KMS-11 (cell line): ENCODE results near the gene ERLIN1.

ENCODE experiments used
- H2AFZ ChIP-seq: fragments of 200-600 bp; sonication (generic); 2 replicates; pipeline ENCODE4 v1.6.1; 2016; ENCODE audit warnings: antibody characterized with exemption, mixed run types, low read depth
- H3K27ac ChIP-seq: fragments of 200-600 bp; sonication (generic); 2 replicates; pipeline ENCODE4 v1.6.1; 2016; ENCODE audit warnings: mild to moderate bottlenecking, mixed run types
- H3K27me3 ChIP-seq: fragments of 200-600 bp; sonication (generic); 2 replicates; pipeline ENCODE4 v1.6.1; 2017; ENCODE audit warnings: mild to moderate bottlenecking, low read depth, mixed run types, moderate library complexity; ENCODE audit not compliant: insufficient read depth
- H3K36me3 ChIP-seq: fragments of 200-600 bp; sonication (generic); 2 replicates; pipeline ENCODE4 v1.6.1; 2017; ENCODE audit warnings: mild to moderate bottlenecking, mixed run types; ENCODE audit not compliant: insufficient read depth
- H3K4me1 ChIP-seq: fragments of 200-600 bp; sonication (generic); 2 replicates; pipeline ENCODE4 v1.6.1; 2016; ENCODE audit warnings: mild to moderate bottlenecking, low read depth, mixed run types; ENCODE audit not compliant: poor library complexity, severe bottlenecking
- H3K4me2 ChIP-seq: fragments of 200-600 bp; sonication (generic); 2 replicates; pipeline ENCODE4 v1.7.0; 2016; ENCODE audit warnings: mild to moderate bottlenecking, mixed run types
- H3K4me3 ChIP-seq: fragments of 200-600 bp; sonication (generic); IDR thresholded peaks from 2 replicates; pipeline ENCODE4 v1.6.1; 2017; ENCODE audit warnings: low read depth, low read length, mixed read lengths; ENCODE audit not compliant: insufficient read depth
- H3K79me2 ChIP-seq: fragments of 200-600 bp; sonication (generic); 2 replicates; pipeline ENCODE4 v1.6.1; 2016; ENCODE audit warnings: low read depth, mixed run types; ENCODE audit not compliant: insufficient read depth
- H3K9ac ChIP-seq: fragments of 200-600 bp; sonication (generic); 2 replicates; pipeline ENCODE4 v1.6.1; 2016; ENCODE audit warnings: mild to moderate bottlenecking, mixed run types
- H4K20me1 ChIP-seq: fragments of 200-600 bp; sonication (generic); 2 replicates; pipeline ENCODE4 v1.6.1; 2016; ENCODE audit warnings: mild to moderate bottlenecking, mixed run types; ENCODE audit not compliant: insufficient read depth
- TF ChIP-seq, protein P1 (sequence below): fragments of 200-600 bp; sonication (generic); conservative IDR thresholded peaks from 2 replicates; pipeline ENCODE4 v1.6.1; 2017; ENCODE audit warnings: low read depth, mild to moderate bottlenecking, antibody characterized with exemption, low read length, moderate library complexity, mixed read lengths

The ERLIN1 gene

DNA sequence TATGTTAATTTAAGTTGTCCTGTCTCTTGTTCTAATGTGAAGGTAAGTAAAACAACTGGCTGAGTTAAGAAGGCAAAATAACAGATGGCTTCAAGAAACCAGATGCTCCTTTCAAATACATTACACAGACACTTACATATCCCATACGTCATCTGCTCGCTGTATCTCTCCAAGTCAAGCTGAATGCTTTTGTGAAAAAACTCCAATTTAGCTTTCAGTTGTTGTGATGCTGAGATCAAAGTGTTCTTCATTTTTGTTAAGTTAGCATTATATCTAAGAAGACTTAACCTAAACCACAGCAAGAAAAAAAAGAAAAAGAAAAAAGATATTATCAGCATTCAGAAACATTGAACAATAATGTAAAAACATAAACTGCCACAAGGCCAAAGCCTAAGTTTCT lies 18.5 kb upstream of the ERLIN1 start:
- TF ChIP-seq, protein P1, sequence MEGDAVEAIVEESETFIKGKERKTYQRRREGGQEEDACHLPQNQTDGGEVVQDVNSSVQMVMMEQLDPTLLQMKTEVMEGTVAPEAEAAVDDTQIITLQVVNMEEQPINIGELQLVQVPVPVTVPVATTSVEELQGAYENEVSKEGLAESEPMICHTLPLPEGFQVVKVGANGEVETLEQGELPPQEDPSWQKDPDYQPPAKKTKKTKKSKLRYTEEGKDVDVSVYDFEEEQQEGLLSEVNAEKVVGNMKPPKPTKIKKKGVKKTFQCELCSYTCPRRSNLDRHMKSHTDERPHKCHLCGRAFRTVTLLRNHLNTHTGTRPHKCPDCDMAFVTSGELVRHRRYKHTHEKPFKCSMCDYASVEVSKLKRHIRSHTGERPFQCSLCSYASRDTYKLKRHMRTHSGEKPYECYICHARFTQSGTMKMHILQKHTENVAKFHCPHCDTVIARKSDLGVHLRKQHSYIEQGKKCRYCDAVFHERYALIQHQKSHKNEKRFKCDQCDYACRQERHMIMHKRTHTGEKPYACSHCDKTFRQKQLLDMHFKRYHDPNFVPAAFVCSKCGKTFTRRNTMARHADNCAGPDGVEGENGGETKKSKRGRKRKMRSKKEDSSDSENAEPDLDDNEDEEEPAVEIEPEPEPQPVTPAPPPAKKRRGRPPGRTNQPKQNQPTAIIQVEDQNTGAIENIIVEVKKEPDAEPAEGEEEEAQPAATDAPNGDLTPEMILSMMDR, result no peak
- no peaks in the 10 kb centered on the region; the same call in 1 of the 2 replicates for H3K36me3 ChIP-seq
- no peak overlapping the region for H3K9ac ChIP-seq
- H3K27ac ChIP-seq, result no peak overlapping the region
- no peaks in the 10 kb centered on the region for H4K20me1 ChIP-seq
- H3K4me3 ChIP-seq, result no peak overlapping the region
- H3K4me1 ChIP-seq, result no peaks in the 10 kb centered on the region
- H2AFZ ChIP-seq, result no peak overlapping the region
- no peaks in the 10 kb centered on the region for H3K79me2 ChIP-seq
- H3K27me3 ChIP-seq, result no peaks in the 10 kb centered on the region
- H3K4me2 ChIP-seq, result no peak overlapping the region

DNA sequence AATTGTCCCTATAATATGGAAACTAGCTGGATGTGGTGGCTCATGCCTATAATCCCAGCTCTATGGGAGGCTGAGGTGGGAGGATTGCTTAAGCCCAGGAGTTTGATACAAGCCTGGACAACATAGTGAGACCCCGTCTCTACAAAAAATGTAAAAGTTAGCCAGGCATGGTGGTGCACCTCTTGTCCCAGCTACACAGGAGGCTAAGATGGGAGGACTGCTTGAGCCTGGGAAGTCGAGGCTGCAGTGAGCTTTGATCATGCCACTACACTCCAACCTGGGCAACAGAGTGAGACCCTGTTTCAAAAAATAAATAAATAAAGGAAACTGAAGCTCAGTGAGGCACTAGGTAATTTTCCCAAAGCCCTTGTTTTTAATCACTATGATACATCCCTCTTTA lies 15.7 kb upstream of the ERLIN1 start:
- Histone ChIP-seq H3K27ac (no peak overlapping the region), H3K4me1 (no peaks in the 10 kb centered on the region), H2AFZ (no peak overlapping the region), H3K4me3 (no peak overlapping the region), H4K20me1 (no peaks in the 10 kb centered on the region), H3K36me3 (no peaks in the 10 kb centered on the region; the same call in 1 of the 2 replicates), H3K27me3 (no peaks in the 10 kb centered on the region), H3K79me2 (no peaks in the 10 kb centered on the region), H3K9ac (no peak overlapping the region), H3K4me2 (no peak overlapping the region)
- TF ChIP-seq, protein P1, result no peak

DNA sequence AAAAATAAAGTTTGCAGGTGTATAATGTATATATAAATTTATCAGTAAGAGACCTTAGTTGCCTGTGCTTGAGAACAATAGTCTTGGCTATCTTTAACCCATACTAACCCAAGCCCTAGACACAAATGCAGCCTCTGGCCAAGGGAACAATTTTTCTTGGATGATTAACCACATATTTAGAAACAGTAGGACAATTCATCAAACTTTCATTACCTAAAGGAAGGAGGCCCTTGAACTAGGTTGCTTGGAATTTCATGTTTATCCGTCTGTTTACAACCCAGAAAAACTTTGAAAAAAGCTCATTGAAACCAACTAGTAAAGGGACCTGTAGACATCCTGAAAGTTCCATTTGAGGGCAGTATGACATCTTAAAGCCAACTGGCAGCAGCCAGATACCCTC lies 8.9 kb upstream of the ERLIN1 start:
- Histone ChIP-seq H3K27me3 (no peaks in the 10 kb centered on the region), H3K36me3 (no peaks in the 10 kb centered on the region), H3K79me2 (no peaks in the 10 kb centered on the region), H3K4me1 (peaks cover 9% of the 10 kb centered on the region), H3K4me3 (no peak overlapping the region), H3K9ac (no peak overlapping the region), H3K27ac (no peak overlapping the region), H2AFZ (no peak overlapping the region), H4K20me1 (no peaks in the 10 kb centered on the region), H3K4me2 (no peak overlapping the region)
- TF ChIP-seq, protein P1, result no peak

DNA sequence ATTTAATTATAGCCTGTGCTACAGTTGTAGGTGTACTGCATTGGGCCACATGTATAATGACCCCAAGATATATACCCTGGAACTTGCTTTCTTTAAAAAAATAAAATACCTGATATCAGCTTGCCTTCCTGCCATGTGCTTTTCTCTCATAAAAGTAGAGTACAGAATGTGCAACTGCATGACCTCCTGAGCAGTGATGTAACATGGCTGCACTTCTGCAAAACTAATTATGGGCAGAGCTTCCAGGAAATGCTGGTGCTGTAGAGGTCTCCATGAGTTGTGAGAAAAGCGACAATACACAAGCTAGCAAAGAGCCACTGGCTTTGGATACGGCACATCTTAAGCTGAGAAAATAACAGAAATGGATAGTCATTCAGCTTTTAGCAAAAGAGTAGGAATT lies 6.5 kb upstream of the ERLIN1 start:
- no peak overlapping the region for H3K9ac ChIP-seq
- peaks cover 6% of the 10 kb centered on the region; the same call in 1 of the 2 replicates for H3K79me2 ChIP-seq
- no peak overlapping the region for H3K27ac ChIP-seq
- no peaks in the 10 kb centered on the region for H3K36me3 ChIP-seq
- H2AFZ ChIP-seq, result no peak overlapping the region
- TF ChIP-seq, protein P1, result no peak
- peaks cover 10% of the 10 kb centered on the region for H3K4me1 ChIP-seq
- H3K4me2 ChIP-seq, result no peak overlapping the region
- no peak overlapping the region for H3K4me3 ChIP-seq
- H3K27me3 ChIP-seq, result no peaks in the 10 kb centered on the region
- H4K20me1 ChIP-seq, result no peaks in the 10 kb centered on the region
